Sigmoid colon (tissue), 4 donors: ENCODE data around the gene KRT38.

Source experiments
- POLR2A ChIP-seq, 2 donors: fragments of 450-650 bp; IDR thresholded peaks; one replicate each; pipeline ENCODE4 v1.6.1; 2016; ENCODE audit warnings: antibody characterized with exemption in 2 of 2, mild to moderate bottlenecking in 2 of 2, moderate library complexity in 2 of 2
- POLR2AphosphoS5 ChIP-seq, 4 donors: sonication (generic); formaldehyde crosslinking; IDR thresholded peaks; one replicate each; pipeline ENCODE4 v1.6.1; 2017; ENCODE audit warnings: antibody characterized with exemption in 4 of 4
- TF ChIP-seq, protein P1 (sequence below), 4 experiments: fragments of 450-650 bp in 3 of 4; fragments of 200-600 bp in 1 of 4; IDR thresholded peaks; one replicate each; pipeline ENCODE4 v1.5.1; 2016 to 2019; ENCODE audit warnings: antibody characterized with exemption in 4 of 4, mild to moderate bottlenecking in 3 of 4, moderate library complexity in 2 of 4

DNA sequence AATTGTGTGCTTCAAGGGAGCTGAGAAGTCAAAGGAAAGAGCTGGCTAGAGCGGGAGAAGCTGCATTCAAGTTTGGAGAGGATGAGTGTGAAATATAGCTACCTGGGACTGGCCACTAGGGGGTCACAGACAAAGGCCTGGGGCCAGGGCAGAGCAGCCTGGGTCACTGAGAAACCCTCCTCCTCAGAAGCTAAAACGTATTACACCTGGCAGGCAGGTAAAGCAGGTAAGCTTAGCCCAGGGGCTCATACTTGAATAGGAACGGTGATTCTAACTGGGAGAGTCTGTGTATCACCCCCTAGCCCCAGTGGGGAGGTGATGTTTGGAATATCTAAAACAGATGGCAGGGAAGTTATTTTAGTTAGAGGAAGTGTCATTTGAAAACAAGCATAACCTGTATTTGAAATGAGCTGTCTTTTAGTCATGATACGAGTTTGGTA lies 23.2 kb downstream of the KRT38 start:
- TF ChIP-seq POLR2A (IDR thresholded peaks at IDR 0.05) (no peak), POLR2AphosphoS5 (IDR thresholded peaks at IDR 0.05) (no peak)
- TF ChIP-seq, protein P1, sequence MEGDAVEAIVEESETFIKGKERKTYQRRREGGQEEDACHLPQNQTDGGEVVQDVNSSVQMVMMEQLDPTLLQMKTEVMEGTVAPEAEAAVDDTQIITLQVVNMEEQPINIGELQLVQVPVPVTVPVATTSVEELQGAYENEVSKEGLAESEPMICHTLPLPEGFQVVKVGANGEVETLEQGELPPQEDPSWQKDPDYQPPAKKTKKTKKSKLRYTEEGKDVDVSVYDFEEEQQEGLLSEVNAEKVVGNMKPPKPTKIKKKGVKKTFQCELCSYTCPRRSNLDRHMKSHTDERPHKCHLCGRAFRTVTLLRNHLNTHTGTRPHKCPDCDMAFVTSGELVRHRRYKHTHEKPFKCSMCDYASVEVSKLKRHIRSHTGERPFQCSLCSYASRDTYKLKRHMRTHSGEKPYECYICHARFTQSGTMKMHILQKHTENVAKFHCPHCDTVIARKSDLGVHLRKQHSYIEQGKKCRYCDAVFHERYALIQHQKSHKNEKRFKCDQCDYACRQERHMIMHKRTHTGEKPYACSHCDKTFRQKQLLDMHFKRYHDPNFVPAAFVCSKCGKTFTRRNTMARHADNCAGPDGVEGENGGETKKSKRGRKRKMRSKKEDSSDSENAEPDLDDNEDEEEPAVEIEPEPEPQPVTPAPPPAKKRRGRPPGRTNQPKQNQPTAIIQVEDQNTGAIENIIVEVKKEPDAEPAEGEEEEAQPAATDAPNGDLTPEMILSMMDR (IDR thresholded peaks at IDR 0.05) = no peak
